NB4 (cell line): Measurements from ENCODE around the gene HINT3.

Source experiments
- DNase-seq: peaks from one replicate; pipeline ENCODE4 v3.0.0; 2010; ENCODE audit warnings: low read depth
- H3K4me3 ChIP-seq: one replicate; pipeline ENCODE4 v1.5.1; 2011; ENCODE audit warnings: mild to moderate bottlenecking, low read depth, low read length, moderate library complexity
- MYC ChIP-seq: IDR thresholded peaks from 2 replicates; pipeline ENCODE4 v1.6.1; 2011; ENCODE audit warnings: low read depth, low read length
- POLR2A ChIP-seq: IDR thresholded peaks from 2 replicates; pipeline ENCODE4 v1.6.1; 2011; ENCODE audit warnings: mild to moderate bottlenecking; ENCODE audit not compliant: insufficient read length; ENCODE audit errors: extremely low read depth
- TF ChIP-seq, protein P1 (sequence below): IDR thresholded peaks from one replicate; pipeline ENCODE4 v1.5.1; 2012; ENCODE audit warnings: low read depth, low read length
- TF ChIP-seq, protein P2 (sequence below): IDR thresholded peaks from 2 replicates; pipeline ENCODE4 v1.6.1; 2011; ENCODE audit warnings: low read depth, low read length

Gene HINT3

DNA sequence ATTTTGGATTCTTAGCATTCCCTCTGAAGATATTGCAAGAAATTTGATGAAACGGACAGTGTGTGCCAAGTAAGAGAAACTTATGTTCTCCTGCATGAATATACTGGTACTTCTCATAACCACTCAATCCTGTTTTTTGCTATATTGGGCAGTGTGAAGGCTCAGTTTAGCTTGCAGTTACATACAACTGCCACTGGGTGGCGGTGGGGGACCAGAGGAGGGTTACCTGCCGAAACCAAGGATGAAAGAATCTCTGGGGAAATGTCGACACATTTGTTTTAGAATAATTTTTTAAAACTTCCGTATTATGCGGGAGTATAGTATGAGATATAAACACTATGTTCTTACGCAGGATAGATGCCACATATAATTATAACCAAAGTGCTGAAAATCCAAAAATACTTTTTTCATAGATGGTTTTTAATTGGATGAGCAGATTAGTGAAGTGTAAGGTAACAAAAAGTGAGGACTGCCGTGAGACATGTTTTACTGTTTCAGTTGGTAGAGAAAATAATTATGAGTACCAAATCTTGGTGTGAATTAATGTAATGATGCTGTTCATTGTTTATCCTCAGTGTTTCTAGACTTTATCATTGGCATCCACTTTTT lies 39.5 kb downstream of the HINT3 start:
- peak; percentile 80 for DNase-seq
- H3K4me3 ChIP-seq: no peak overlapping the region
- TF ChIP-seq POLR2A: no peak
- TF ChIP-seq, protein P1, sequence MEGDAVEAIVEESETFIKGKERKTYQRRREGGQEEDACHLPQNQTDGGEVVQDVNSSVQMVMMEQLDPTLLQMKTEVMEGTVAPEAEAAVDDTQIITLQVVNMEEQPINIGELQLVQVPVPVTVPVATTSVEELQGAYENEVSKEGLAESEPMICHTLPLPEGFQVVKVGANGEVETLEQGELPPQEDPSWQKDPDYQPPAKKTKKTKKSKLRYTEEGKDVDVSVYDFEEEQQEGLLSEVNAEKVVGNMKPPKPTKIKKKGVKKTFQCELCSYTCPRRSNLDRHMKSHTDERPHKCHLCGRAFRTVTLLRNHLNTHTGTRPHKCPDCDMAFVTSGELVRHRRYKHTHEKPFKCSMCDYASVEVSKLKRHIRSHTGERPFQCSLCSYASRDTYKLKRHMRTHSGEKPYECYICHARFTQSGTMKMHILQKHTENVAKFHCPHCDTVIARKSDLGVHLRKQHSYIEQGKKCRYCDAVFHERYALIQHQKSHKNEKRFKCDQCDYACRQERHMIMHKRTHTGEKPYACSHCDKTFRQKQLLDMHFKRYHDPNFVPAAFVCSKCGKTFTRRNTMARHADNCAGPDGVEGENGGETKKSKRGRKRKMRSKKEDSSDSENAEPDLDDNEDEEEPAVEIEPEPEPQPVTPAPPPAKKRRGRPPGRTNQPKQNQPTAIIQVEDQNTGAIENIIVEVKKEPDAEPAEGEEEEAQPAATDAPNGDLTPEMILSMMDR: peak; percentile 96
- TF ChIP-seq MYC: no peak
- TF ChIP-seq, protein P2, sequence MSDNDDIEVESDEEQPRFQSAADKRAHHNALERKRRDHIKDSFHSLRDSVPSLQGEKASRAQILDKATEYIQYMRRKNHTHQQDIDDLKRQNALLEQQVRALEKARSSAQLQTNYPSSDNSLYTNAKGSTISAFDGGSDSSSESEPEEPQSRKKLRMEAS: no peak

DNA sequence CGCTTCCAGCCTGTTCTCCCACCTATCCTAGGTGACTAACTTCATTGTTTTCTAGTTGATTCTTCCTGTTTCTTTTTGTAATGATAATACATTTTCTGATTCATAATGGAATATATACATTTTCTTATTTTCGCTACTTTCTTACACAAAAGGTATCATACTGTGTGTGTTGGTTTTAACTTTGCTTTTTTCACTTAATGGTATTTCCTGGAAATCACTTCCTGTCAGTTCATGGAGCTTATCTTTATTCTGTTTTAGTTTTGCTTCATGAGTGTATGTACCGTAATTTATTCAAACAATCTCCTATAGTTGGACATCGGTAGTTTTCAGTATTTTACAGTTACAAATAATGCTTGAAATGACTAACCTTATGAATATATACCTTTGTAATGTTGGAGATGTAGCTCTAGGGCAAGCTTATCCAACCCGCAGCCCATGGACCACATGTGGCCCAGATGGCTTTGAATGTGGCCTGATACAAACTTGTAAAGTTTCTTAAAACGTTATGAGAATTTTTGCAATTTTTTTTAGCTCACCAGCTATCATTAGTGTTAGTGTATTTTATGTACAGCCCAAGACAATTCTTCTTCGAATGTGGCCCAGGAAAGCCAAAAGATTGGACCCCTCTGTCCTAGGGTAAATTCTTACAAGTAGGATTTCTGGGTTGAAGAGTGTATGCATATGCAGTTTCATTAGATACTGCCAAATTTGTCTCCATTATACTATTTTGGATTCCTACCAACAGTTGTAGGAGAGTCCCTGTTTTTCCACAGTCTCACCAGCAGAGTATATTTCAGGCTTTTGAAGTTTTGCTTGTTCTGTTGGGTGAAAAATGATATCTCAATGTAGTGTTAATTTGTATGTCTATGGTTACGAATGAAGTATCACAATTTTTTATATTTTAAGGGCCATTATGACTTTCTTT lies 46.4 kb downstream of the HINT3 start:
- H3K4me3 ChIP-seq: no peak overlapping the region
- no peak for DNase-seq
- TF ChIP-seq, protein P2: no peak
- TF ChIP-seq, protein P1: no peak

DNA sequence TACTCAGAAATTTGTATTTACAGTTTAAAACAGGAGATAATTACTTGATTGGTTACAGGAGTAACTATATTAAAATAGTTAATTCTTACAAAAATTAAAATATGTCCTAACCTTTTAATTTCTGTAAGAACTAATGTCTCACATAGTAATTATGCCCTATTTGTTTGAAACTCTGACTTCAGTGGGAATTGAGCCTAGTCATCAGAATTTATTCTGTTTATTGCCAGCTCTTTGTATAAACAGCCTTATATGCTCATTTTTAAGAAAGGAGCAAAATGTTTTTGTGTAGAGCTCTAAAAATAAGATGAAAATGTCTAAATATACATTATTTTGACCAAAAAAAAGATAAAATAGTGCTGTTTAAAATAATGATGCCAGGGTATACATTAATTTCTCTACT lies 51.2 kb downstream of the HINT3 start:
- TF ChIP-seq MYC: no peak
- TF ChIP-seq, protein P1: no peak
- no peak for TF ChIP-seq POLR2A
- TF ChIP-seq, protein P2: no peak
- DNase-seq: no peak
- no peak overlapping the region for H3K4me3 ChIP-seq

DNA sequence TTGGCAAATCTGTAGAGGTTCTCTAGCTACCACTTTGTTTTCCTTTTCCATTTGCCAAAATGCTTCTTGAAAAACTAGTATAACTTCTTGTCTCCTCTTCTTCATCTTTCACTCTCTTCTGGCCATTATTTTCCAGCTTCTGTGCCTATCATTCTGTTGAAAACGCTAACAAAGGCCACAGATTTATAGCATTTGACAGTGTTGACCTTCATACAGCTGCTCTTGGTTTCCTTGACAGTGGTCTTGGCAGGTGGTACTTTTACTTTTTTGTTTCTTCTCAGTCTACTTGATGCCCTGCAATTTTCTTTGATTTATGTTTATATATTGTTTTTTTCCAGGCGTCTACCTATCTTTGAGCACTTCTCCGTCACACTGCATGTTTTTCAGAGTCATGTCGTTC lies 53.5 kb downstream of the HINT3 start:
- TF ChIP-seq POLR2A (no peak), MYC (no peak)
- TF ChIP-seq, protein P1: no peak
- TF ChIP-seq, protein P2: no peak

DNA sequence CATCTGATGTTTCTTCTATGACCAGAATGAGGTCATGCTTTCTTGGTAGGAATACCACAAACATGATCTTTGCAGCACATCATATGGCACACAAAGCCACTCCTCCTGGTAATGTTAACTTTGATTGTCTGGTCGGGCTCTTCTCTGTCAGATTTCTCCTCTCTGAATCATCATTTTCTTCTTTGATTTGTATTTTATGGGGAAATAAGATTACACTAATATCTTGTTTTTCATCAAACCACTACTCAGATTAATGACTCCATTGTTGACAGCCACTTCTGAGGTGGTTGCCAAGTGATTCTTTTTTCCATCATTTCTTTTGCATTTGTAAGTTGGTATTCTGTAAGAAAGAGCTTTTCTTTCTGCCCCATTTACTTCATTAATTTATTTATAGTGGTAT lies 59.3 kb downstream of the HINT3 start:
- no peak for DNase-seq
- no peak overlapping the region for H3K4me3 ChIP-seq
- TF ChIP-seq, protein P2: no peak
- no peak for TF ChIP-seq MYC
- TF ChIP-seq POLR2A: no peak
- TF ChIP-seq, protein P1: no peak

More for the DNA sequence above, 53.5 kb downstream of the HINT3 start:
- H3K4me3 ChIP-seq: no peak overlapping the region
- DNase-seq: no peak
